ENCODE measurements around the gene SPDYE3. TPM values are rescaled to one million over a fixed set of nuclear protein-coding genes. Genes with fewer than 3 reads are reported as not detected.
A peak's percentile ranks its signal among the peaks of the same experiment; 100 is the strongest.

The SPDYE3 gene
- total and polyA plus RNA-seq, 2 of the 13 experiments (the other 11 are each of a cell fraction or from before 2014, with no cell fraction given): not detected

GRCh38 chr7:100271716-100272537 is 35.6 kb upstream of the SPDYE3 start (continued):
- no peak for TF ChIP-seq AHDC1 (CRISPR knock-in tag; IDR thresholded peaks at IDR 0.05; ENCODE audit: borderline replicate concordance)
- no peak for TF ChIP-seq SRSF4 (IDR thresholded peaks at IDR 0.05; ENCODE audit: low read depth, low read length, poor library complexity, severe bottlenecking)
- TF ChIP-seq CEBPZ (IDR thresholded peaks at IDR 0.05; ENCODE audit: low read length): no peak
- TF ChIP-seq KDM6A (CRISPR knock-in tag; IDR thresholded peaks at IDR 0.05; ENCODE audit: low read depth): no peak
- no peak for TF ChIP-seq FOXA1 (IDR thresholded peaks at IDR 0.05)
- peak; percentile 50 for TF ChIP-seq FOXA1 (CRISPR knock-in tag; IDR thresholded peaks at IDR 0.05)
- peak; percentile 31; the same call in 1 of the 2 replicates for TF ChIP-seq KDM5B (CRISPR knock-in tag; IDR thresholded peaks at IDR 0.05; ENCODE audit: borderline replicate concordance)
- TF ChIP-seq MEIS1 (CRISPR knock-in tag; IDR thresholded peaks at IDR 0.05; ENCODE audit: borderline replicate concordance): peak; percentile 83; the same call in 1 of the 2 replicates
- no peak for TF ChIP-seq NCOA2 (CRISPR knock-in tag; IDR thresholded peaks at IDR 0.05)
- peak; percentile 83 for TF ChIP-seq ZFX (CRISPR knock-in tag; IDR thresholded peaks at IDR 0.05; ENCODE audit: low read depth)
- TF ChIP-seq CTCF (CRISPR knock-in tag; IDR thresholded peaks at IDR 0.05): peak; percentile 62
- TF ChIP-seq HMGXB4 (CRISPR knock-in tag; IDR thresholded peaks at IDR 0.05; ENCODE audit: borderline replicate concordance in 1 of 2, low read depth in 1 of 2): peak; percentile 20 to 76; a peak in 3 of 4 replicates
- no peak for TF ChIP-seq TEAD3 (CRISPR knock-in tag; optimal IDR thresholded peaks at IDR 0.05; ENCODE audit: borderline replicate concordance)
- no peak for TF ChIP-seq RXRA (CRISPR knock-in tag; IDR thresholded peaks at IDR 0.05)
- 0 out of 2 replicates have a peak, but pooled peaks have one; percentile 47 for TF ChIP-seq ZNF446 (CRISPR knock-in tag; IDR thresholded peaks at IDR 0.05)
- TF ChIP-seq ERF (CRISPR knock-in tag; IDR thresholded peaks at IDR 0.05): peak; percentile 62; the same call in 1 of the 2 replicates

Measured in HepG2 (cell line).